ENCODE measurements around the gene BUD13. TPM values are rescaled to one million over a fixed set of nuclear protein-coding genes. Genes with fewer than 3 reads are reported as not detected.

The BUD13 gene
- total and polyA plus RNA-seq, 2 experiments from 2014 or later = 17.0 to 24.8 TPM

DNA sequence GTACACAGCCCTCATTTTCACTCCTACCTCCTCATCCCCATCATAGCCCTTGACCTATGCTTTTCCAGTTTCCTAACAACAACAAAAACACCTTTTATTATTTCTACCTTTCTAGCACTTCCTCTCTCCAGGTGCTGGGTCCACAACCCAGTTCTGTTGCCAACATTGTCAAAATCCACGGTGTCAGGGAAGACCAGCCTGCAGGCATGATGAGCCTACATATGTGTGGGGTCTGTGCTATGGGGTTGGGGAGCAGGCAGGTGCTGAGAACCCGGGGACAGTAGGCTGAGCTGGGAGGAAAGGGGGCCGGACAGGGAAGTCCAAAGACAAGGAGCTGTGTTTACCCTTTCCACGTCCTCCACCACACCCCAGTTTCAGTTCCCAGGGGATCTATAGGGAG is 15.7 kb upstream of the BUD13 start:
- Histone ChIP-seq H2AFZ (peak overlapping the region; percentile 93), H3K36me3 (ENCODE audit: insufficient read depth) (peaks cover 29% of the 10 kb centered on the region), H3K4me2 (peak overlapping the region; percentile 98), H3K9me2 (ENCODE audit: insufficient read depth) (no peaks in the 10 kb centered on the region), H3K4me1 (ENCODE audit: insufficient read depth) (peaks cover 10% of the 10 kb centered on the region), H3K4me3 (peak overlapping the region; percentile 74), H3K27me3 (ENCODE audit: insufficient read depth) (no peaks in the 10 kb centered on the region), H3K79me2 (replicated peaks; ENCODE audit: insufficient read depth) (peaks cover 18% of the 10 kb centered on the region), H3K27ac (ENCODE audit: low read depth) (0 out of 2 replicates have a peak overlapping the region, but pooled peaks have one; percentile 71), H4K20me1 (replicated peaks; ENCODE audit: insufficient read depth) (peaks cover 14% of the 10 kb centered on the region; the same call in 1 of the 2 replicates), H3F3A (replicated peaks; ENCODE audit: low read depth) (peaks cover 2% of the 10 kb centered on the region; the same call in 1 of the 2 replicates)
- no peak for DNase-seq (ENCODE audit: low spot score)
- Mint-ChIP-seq H3K4me3 (peak overlapping the region; percentile 96), H3K27me3 (ENCODE audit: insufficient read depth, low read depth, poor library complexity) (peaks cover 10% of the 10 kb centered on the region), H3K36me3 (ENCODE audit: low read depth) (peaks cover 33% of the 10 kb centered on the region), H3K9me3 (no peaks in the 10 kb centered on the region), H3K27ac (peak overlapping the region; percentile 60), H3K4me1 (peaks cover 23% of the 10 kb centered on the region)
- ATAC-seq = no peak
- no peak for TF ChIP-seq NANOG (IDR thresholded peaks at IDR 0.05; ENCODE audit: borderline replicate concordance)
- TF ChIP-seq EZH2 (IDR thresholded peaks at IDR 0.05; ENCODE audit: low read depth, unreplicated experiment) = no peak
- no peak for TF ChIP-seq EZH2phosphoT487 (IDR thresholded peaks at IDR 0.05; ENCODE audit: unreplicated experiment)
- TF ChIP-seq CREB1 (CRISPR knock-in tag; IDR thresholded peaks at IDR 0.05; ENCODE audit: low read depth) = no peak
- TF ChIP-seq, protein P1, sequence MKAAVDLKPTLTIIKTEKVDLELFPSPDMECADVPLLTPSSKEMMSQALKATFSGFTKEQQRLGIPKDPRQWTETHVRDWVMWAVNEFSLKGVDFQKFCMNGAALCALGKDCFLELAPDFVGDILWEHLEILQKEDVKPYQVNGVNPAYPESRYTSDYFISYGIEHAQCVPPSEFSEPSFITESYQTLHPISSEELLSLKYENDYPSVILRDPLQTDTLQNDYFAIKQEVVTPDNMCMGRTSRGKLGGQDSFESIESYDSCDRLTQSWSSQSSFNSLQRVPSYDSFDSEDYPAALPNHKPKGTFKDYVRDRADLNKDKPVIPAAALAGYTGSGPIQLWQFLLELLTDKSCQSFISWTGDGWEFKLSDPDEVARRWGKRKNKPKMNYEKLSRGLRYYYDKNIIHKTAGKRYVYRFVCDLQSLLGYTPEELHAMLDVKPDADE (IDR thresholded peaks at IDR 0.05) = no peak
- TF ChIP-seq REST (IDR thresholded peaks at IDR 0.05; ENCODE audit: unreplicated experiment) = no peak
- no peak for TF ChIP-seq ZNF462 (CRISPR knock-in tag; IDR thresholded peaks at IDR 0.05)
- TF ChIP-seq, protein P2, sequence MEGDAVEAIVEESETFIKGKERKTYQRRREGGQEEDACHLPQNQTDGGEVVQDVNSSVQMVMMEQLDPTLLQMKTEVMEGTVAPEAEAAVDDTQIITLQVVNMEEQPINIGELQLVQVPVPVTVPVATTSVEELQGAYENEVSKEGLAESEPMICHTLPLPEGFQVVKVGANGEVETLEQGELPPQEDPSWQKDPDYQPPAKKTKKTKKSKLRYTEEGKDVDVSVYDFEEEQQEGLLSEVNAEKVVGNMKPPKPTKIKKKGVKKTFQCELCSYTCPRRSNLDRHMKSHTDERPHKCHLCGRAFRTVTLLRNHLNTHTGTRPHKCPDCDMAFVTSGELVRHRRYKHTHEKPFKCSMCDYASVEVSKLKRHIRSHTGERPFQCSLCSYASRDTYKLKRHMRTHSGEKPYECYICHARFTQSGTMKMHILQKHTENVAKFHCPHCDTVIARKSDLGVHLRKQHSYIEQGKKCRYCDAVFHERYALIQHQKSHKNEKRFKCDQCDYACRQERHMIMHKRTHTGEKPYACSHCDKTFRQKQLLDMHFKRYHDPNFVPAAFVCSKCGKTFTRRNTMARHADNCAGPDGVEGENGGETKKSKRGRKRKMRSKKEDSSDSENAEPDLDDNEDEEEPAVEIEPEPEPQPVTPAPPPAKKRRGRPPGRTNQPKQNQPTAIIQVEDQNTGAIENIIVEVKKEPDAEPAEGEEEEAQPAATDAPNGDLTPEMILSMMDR (conservative IDR thresholded peaks at IDR 0.05; ENCODE audit: low read depth in 2 of 2) = no peak
- no peak for TF ChIP-seq ZNF114 (CRISPR knock-in tag; IDR thresholded peaks at IDR 0.05)
- TF ChIP-seq STAT1 (IDR thresholded peaks at IDR 0.05; ENCODE audit: unreplicated experiment) = no peak
